ENCODE data around the gene ARSA. TPM values are rescaled to one million over a fixed set of nuclear protein-coding genes. Genes with fewer than 3 reads are reported as not detected.

The ARSA gene
- total RNA-seq, 1 experiment from 2014 or later, result 11.3 TPM

DNA sequence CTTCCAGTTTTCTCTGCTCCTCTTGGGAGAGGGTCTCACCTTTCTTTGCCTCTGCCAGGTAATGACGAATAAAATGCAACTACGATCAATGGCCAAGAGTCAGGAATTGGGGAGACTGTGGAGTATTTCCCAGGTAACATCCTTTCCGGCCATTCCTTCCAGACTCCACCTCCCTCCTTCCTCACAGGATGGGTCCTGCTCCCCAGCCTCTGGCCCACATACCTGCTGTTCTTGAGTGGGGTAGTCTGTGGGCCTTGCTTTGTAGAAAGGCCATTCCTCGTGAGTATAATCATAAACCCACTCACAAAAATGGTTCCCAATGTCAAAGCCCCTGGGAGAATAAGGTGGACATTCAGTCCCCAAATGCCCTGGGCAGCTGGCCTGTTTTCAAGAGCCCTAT, 48.2 kb downstream of the ARSA start:
- Histone ChIP-seq H4K20me1 (ENCODE audit: low read length) (no peaks in the 10 kb centered on the region), H3K4me3 (ENCODE audit: low read length) (no peak overlapping the region), H3K4me2 (ENCODE audit: low read length) (no peak overlapping the region), H3K4me1 (ENCODE audit: insufficient read depth, low read length) (peaks cover 5% of the 10 kb centered on the region), H3K9ac (ENCODE audit: low read length) (no peak overlapping the region), H3K9me2 (replicated peaks; ENCODE audit: low read length) (no peaks in the 10 kb centered on the region), H3K27me3 (ENCODE audit: low read length) (no peaks in the 10 kb centered on the region), H3K9me3 (ENCODE audit: low read length) (no peaks in the 10 kb centered on the region), H3K36me3 (ENCODE audit: low read depth, low read length) (no peaks in the 10 kb centered on the region), H2AFZ (ENCODE audit: low read length) (no peak overlapping the region), H3K27ac (ENCODE audit: low read length) (no peak overlapping the region), H3F3A (ENCODE audit: low read length, unreplicated experiment) (no peaks in the 10 kb centered on the region), H3K79me2 (ENCODE audit: low read length) (peaks cover 18% of the 10 kb centered on the region)
- no peak for ATAC-seq
- no TSS peak for BruUV-seq (replicated peaks)
- ChIA-PET POLR2A (ENCODE audit: unreplicated experiment) (no interaction called here), CTCF (no interaction called here)
- TF ChIP-seq, protein P1, sequence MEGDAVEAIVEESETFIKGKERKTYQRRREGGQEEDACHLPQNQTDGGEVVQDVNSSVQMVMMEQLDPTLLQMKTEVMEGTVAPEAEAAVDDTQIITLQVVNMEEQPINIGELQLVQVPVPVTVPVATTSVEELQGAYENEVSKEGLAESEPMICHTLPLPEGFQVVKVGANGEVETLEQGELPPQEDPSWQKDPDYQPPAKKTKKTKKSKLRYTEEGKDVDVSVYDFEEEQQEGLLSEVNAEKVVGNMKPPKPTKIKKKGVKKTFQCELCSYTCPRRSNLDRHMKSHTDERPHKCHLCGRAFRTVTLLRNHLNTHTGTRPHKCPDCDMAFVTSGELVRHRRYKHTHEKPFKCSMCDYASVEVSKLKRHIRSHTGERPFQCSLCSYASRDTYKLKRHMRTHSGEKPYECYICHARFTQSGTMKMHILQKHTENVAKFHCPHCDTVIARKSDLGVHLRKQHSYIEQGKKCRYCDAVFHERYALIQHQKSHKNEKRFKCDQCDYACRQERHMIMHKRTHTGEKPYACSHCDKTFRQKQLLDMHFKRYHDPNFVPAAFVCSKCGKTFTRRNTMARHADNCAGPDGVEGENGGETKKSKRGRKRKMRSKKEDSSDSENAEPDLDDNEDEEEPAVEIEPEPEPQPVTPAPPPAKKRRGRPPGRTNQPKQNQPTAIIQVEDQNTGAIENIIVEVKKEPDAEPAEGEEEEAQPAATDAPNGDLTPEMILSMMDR (conservative IDR thresholded peaks at IDR 0.05; ENCODE audit: low read depth, low read length), result no peak
- TF ChIP-seq EZH2 (IDR thresholded peaks at IDR 0.05; ENCODE audit: low read length, unreplicated experiment), result no peak
- intact Hi-C loops (cut with micrococcal nuclease), result loop anchor here (5.0 kb wide), 1 partner anchor 113 kb away; no protein-coding TSS in a partner anchor
- DNase-seq, result no peak

DNA sequence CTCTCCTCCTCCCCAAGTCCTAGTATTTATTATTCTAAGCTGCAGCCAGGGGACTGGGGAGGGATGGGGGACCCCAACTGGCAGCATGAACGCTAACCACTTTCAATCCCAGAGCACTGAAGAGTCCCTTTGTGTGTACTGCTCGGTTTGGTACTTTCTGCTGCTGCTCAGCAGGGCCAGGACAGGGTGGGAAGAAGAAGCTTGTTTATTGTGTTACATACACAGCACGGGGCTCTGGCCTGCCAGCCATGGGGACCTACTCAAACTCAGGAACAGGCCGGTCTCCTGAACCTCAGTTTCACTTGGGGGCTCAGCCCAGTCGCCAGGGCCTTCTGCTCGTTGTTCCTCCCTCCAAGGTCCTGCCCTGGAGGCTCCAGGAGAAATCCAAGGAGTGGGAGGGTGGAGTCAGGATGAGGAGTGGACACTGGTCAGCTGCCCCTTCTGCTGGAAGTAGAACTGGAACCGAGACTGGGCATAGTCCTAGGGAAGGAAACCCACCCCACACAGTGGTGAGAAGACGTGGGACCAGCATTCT, 49.1 kb downstream of the ARSA start:
- H3K9me2 ChIP-seq (replicated peaks; ENCODE audit: low read length), result no peaks in the 10 kb centered on the region
- no peak for DNase-seq
- H3K27ac ChIP-seq (ENCODE audit: low read length), result no peak overlapping the region
- ChIA-PET POLR2A (ENCODE audit: unreplicated experiment) (no interaction called here), CTCF (no interaction called here)
- H3K4me2 ChIP-seq (ENCODE audit: low read length), result no peak overlapping the region
- no peaks in the 10 kb centered on the region for H4K20me1 ChIP-seq (ENCODE audit: low read length)
- no peak overlapping the region for H2AFZ ChIP-seq (ENCODE audit: low read length)
- H3K4me3 ChIP-seq (ENCODE audit: low read length), result no peak overlapping the region
- TF ChIP-seq EZH2 (IDR thresholded peaks at IDR 0.05; ENCODE audit: low read length, unreplicated experiment), result no peak
- TF ChIP-seq, protein P1 (conservative IDR thresholded peaks at IDR 0.05; ENCODE audit: low read depth, low read length), result no peak
- no peak for TF ChIP-seq EZH2phosphoT487 (IDR thresholded peaks at IDR 0.05; ENCODE audit: borderline replicate concordance, low read length)
- H3K9ac ChIP-seq (ENCODE audit: low read length), result no peak overlapping the region
- no peaks in the 10 kb centered on the region for H3K36me3 ChIP-seq (ENCODE audit: low read depth, low read length)
- no peaks in the 10 kb centered on the region for H3K27me3 ChIP-seq (ENCODE audit: low read length)
- no peak for ATAC-seq
- H3K4me1 ChIP-seq (ENCODE audit: insufficient read depth, low read length), result peaks cover 5% of the 10 kb centered on the region
- no peaks in the 10 kb centered on the region for H3K9me3 ChIP-seq (ENCODE audit: low read length)
- intact Hi-C loops (cut with micrococcal nuclease), result no loop called here
- H3K79me2 ChIP-seq (ENCODE audit: low read length), result peaks cover 18% of the 10 kb centered on the region
- BruUV-seq (replicated peaks), result no TSS peak
- H3F3A ChIP-seq (ENCODE audit: low read length, unreplicated experiment), result no peaks in the 10 kb centered on the region

DNA sequence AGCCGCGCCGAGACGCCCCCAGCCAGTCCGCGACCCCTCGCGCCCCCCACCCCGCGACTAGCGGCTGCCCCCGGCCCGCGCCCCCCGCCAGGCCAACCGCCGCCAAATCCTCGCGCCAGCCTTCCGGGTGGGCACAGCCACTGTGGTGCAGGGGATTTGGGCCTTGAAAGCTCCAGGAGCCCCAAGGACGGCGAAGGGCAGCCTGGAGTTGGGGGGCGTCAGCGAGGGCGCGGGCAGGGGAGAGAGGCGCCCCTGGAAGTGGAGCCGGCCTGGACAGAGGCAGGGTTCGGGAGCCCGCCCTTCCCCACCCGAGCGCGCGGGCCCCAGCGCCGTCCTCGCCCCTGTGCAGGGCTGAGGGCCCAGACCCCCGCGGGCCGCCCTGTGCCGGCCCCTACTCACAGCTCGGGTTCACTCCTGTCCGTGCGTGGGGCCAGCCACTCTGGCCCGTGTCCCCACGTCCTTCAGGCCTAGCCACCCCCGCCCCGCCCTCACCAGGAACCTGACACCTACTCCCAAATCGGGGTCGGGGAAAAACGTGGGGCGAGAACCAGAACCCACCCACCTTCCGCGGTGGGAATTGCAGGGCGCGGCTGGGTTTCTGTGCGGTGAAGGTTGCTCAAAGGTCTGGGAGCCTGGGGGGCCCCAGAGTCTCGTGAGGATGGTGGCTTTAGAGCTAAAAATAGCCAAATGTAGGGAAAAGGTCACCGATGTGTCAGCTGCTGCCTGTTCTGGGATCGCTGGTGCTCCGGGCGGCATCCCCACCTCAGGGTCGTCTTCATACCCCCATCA, 49.8 kb downstream of the ARSA start, which contains the start of gene CPT1B:
Gene CPT1B (minus strand): TSS at position 441 of the 789 bp plus-strand sequence. CDS start 512 bp downstream, outside the sequence.
- H3K36me3 ChIP-seq (ENCODE audit: low read depth, low read length), result no peaks in the 10 kb centered on the region
- H3K4me1 ChIP-seq (ENCODE audit: insufficient read depth, low read length), result peaks cover 5% of the 10 kb centered on the region
- no peaks in the 10 kb centered on the region for H3K9me2 ChIP-seq (replicated peaks; ENCODE audit: low read length)
- H4K20me1 ChIP-seq (ENCODE audit: low read length), result no peaks in the 10 kb centered on the region
- CTCF ChIA-PET, result no interaction called here
- TF ChIP-seq EZH2 (IDR thresholded peaks at IDR 0.05; ENCODE audit: low read length, unreplicated experiment) (no peak), EZH2phosphoT487 (IDR thresholded peaks at IDR 0.05; ENCODE audit: borderline replicate concordance, low read length) (no peak)
- TF ChIP-seq, protein P1 (conservative IDR thresholded peaks at IDR 0.05; ENCODE audit: low read depth, low read length), result no peak
- no peak within 1 kb of the TSS for H3K9ac ChIP-seq (ENCODE audit: low read length)
- H3K27ac ChIP-seq (ENCODE audit: low read length), result no peak within 1 kb of the TSS
- POLR2A ChIA-PET (ENCODE audit: unreplicated experiment), result no interaction called here
- BruUV-seq (replicated peaks), result no TSS peak
- H3K9me3 ChIP-seq (ENCODE audit: low read length), result no peaks in the 10 kb centered on the region
- no peak within 1 kb of the TSS for H2AFZ ChIP-seq (ENCODE audit: low read length)
- H3K79me2 ChIP-seq (ENCODE audit: low read length), result peaks cover 12% of the 10 kb centered on the region
- no peak within 1 kb of the TSS for H3K4me3 ChIP-seq (ENCODE audit: low read length)
- DNase-seq (no peak), ATAC-seq (no peak)
- intact Hi-C loops (cut with micrococcal nuclease), result no loop called here
- H3K27me3 ChIP-seq (ENCODE audit: low read length), result no peaks in the 10 kb centered on the region
- no peaks in the 10 kb centered on the region for H3F3A ChIP-seq (ENCODE audit: low read length, unreplicated experiment)
- no peak within 1 kb of the TSS for H3K4me2 ChIP-seq (ENCODE audit: low read length)
